Neutrophil (primary cell): ENCODE measurements around the gene LPP.

ENCODE experiments used
- H3K27ac ChIP-seq: fragments of 200-600 bp; sonication (generic); 2 replicates; pipeline ENCODE4 v1.5.1; 2016; ENCODE audit warnings: mild to moderate bottlenecking, moderate library complexity
- H3K27me3 ChIP-seq: fragments of 200-600 bp; sonication (generic); 2 replicates; pipeline ENCODE4 v1.6.0; 2016; ENCODE audit warnings: mild to moderate bottlenecking
- H3K36me3 ChIP-seq: fragments of 200-600 bp; sonication (generic); 2 replicates; pipeline ENCODE4 v1.5.1; 2017
- H3K4me1 ChIP-seq, 2 experiments: fragments of 200-600 bp in 1 of 2; sonication (generic) in 1 of 2; 1 replicate in 1 of 2; 2 replicates in 1 of 2; pipeline versions ENCODE4 v1.5.1 to v1.6.1; 2013 to 2016; ENCODE audit warnings: low read depth in 1 of 2, low read length in 1 of 2, mild to moderate bottlenecking in 1 of 2, moderate library complexity in 1 of 2; ENCODE audit not compliant: control insufficient read depth in 1 of 2, insufficient read depth in 1 of 2
- H3K4me3 ChIP-seq, 2 experiments: fragments of 200-600 bp in 1 of 2; sonication (generic) in 1 of 2; 1 replicate in 1 of 2; 2 replicates in 1 of 2; pipeline ENCODE4 v1.5.1; 2013 to 2016; ENCODE audit warnings: low read depth in 1 of 2, low read length in 1 of 2, mild to moderate bottlenecking in 1 of 2, moderate library complexity in 1 of 2
- H3K9me3 ChIP-seq: fragments of 200-600 bp; sonication (generic); 2 replicates; pipeline ENCODE4 v1.5.1; 2016
- CTCF ChIP-seq: fragments of 200-600 bp; sonication (generic); IDR thresholded peaks from 2 replicates; pipeline ENCODE4 v1.5.1; 2016; ENCODE audit warnings: antibody characterized with exemption

Gene LPP

GRCh38 chr3:188370081-188370830 lies 216.3 kb downstream of the LPP start:
- Histone ChIP-seq H3K27ac (no peak overlapping the region), H3K27me3 (no peaks in the 10 kb centered on the region), H3K4me1 (no peaks in the 10 kb centered on the region), H3K9me3 (no peaks in the 10 kb centered on the region), H3K4me3 (no peak overlapping the region), H3K36me3 (no peaks in the 10 kb centered on the region)
- TF ChIP-seq CTCF: no peak

- Histone ChIP-seq H3K9me3 (no peaks in the 10 kb centered on the region), H3K4me1 (no peaks in the 10 kb centered on the region), H3K27ac (no peak overlapping the region), H3K36me3 (no peaks in the 10 kb centered on the region), H3K4me3 (no peak overlapping the region), H3K27me3 (no peaks in the 10 kb centered on the region)
- no peak for TF ChIP-seq CTCF
These were observed 224.8 kb downstream of the LPP start for GRCh38 chr3:188378786-188379185.

- H3K4me1 ChIP-seq: peaks cover 0 to 2% of the 10 kb centered on the region in 2 experiments
- no peaks in the 10 kb centered on the region for H3K9me3 ChIP-seq
- no peaks in the 10 kb centered on the region for H3K36me3 ChIP-seq
- H3K4me3 ChIP-seq: no peak overlapping the region
- H3K27ac ChIP-seq: no peak overlapping the region
- H3K27me3 ChIP-seq: no peaks in the 10 kb centered on the region
- TF ChIP-seq CTCF: no peak
These were observed 226.3 kb downstream of the LPP start for GRCh38 chr3:188380252-188380651.

GRCh38 chr3:188380722-188381121 lies 226.8 kb downstream of the LPP start:
- no peak for TF ChIP-seq CTCF
- H3K9me3 ChIP-seq: no peaks in the 10 kb centered on the region
- H3K27ac ChIP-seq: no peak overlapping the region
- H3K4me3 ChIP-seq: no peak overlapping the region
- H3K27me3 ChIP-seq: no peaks in the 10 kb centered on the region
- H3K4me1 ChIP-seq: peaks cover 0 to 3% of the 10 kb centered on the region in 2 experiments
- H3K36me3 ChIP-seq: no peaks in the 10 kb centered on the region

GRCh38 chr3:188383748-188384147 lies 229.8 kb downstream of the LPP start:
- TF ChIP-seq CTCF: no peak
- H3K27ac ChIP-seq: no peak overlapping the region
- no peak overlapping the region for H3K4me3 ChIP-seq
- no peaks in the 10 kb centered on the region for H3K36me3 ChIP-seq
- H3K9me3 ChIP-seq: no peaks in the 10 kb centered on the region
- no peaks in the 10 kb centered on the region for H3K27me3 ChIP-seq
- H3K4me1 ChIP-seq: peaks cover 0 to 5% of the 10 kb centered on the region in 2 experiments
